HG03521 (cell line): Measurements from ENCODE around the gene CRY2.

ENCODE experiments used
- ATAC-seq: cut with Tn5 transposase; IDR thresholded peaks from one replicate; pipeline ENCODE4 v1.9.1; 2021; ENCODE audit warnings: mild to moderate bottlenecking, moderate library complexity; ENCODE audit not compliant: unreplicated experiment

CRY2 gene

GRCh38 chr11:45928535-45929215 is 81.4 kb downstream of the CRY2 start:
- ATAC-seq: no peak

- ATAC-seq: no peak
Measured at GRCh38 chr11:45929486-45930030, 82.3 kb downstream of the CRY2 start.

- ATAC-seq: peak; percentile 85
Measured at GRCh38 chr11:45930031-45930794, 82.9 kb downstream of the CRY2 start.

- no peak for ATAC-seq
Measured at GRCh38 chr11:45930951-45931570, 83.8 kb downstream of the CRY2 start.

GRCh38 chr11:45931739-45932138 is 84.5 kb downstream of the CRY2 start:
- no peak for ATAC-seq

GRCh38 chr11:45932217-45932616 is 84.9 kb downstream of the CRY2 start:
- ATAC-seq: no peak
